Measurements from ENCODE around the gene EDN3.

The EDN3 gene

GRCh38 chr20:59308493-59309201, 8.2 kb downstream of the EDN3 start:
- DNase-seq (ENCODE audit: low read depth): no peak

GRCh38 chr20:59309218-59309617, 8.8 kb downstream of the EDN3 start:
- DNase-seq (ENCODE audit: low read depth): no peak

DNA sequence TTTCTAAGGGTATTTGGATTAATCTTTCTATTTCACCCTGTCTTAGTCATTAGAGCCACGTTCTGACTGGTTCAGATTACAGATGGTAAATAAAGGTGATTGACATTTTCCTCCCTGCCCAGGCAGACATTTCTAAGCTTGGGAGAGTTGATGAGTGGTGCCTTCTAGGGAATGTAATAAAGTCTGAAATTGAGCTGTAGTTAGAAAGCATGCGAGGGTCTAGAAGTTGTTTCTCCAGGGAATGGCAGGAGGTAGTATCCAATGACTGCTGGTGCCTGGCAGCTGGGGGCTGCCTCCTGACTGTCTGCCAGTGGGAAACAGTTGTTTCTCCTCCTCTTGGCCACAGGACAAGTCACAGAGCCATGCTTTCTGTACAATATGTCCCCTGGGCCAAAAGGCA, 14.6 kb downstream of the EDN3 start:
- no peak for DNase-seq (ENCODE audit: low read depth)

DNA sequence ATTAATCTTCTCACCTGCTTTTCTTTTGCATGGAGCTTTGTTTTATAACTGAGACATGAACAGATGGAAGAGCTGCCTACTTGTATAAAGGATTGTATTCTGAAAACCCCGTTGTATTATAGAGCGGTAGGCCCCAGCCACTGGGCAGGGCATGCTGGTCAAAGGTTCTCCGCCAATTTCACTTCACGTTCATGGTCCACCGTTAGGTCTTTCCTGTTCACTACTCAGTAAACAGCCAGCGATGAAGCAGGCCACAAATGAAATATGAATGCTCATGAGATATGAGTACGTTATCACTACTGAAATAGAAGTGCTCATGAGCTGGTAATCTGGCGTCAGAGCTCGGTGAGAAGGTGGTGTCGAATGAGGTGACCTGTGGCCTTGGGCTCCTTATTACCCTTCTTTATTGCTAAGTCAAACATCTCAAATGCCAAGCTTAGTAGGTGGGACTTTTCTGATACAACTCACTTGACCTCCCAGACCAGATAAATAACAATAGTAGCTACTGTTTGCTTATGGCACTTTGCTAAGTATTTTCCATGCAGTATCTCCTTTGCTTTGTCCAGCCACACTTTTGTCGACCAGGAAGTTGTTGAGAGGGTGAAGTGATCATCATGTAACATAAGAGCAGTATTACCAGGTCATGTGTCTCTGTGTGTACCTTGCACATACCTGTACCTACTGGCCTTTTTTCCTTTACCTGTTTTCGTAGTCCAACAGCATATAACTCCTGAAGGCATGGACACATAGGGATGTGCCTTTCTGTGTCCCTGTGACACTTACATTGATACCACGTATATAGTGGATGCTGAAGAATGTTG, 16.7 kb downstream of the EDN3 start:
- DNase-seq (ENCODE audit: low read depth): no peak

DNA sequence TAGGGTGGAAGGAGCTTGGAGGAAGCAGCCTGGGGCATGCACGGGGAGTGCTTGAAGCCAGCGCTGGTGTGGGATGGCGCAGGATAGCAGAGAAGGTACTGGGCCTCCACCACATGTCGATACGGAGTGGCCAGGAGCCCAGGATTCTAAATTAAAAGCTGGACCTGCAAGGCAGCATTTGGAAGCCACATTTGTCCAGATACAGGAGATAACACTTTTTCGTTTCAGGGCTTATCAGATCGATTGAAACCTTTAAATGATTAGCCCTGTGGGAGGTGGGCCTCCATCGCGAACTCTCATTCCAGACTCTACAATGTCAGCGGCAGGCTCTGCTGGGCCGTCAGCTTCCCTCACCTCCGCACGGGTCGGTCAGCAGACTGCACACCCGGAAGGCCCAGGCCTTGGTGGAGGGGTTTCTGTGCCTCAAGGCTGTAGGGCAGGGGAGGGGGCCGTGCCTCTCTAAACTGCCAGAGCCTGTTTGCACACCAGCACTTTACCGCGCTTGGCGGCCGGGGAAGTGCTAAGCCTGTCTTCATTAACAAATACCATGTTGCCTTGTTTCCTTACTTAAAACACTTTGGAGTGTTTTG, 17.9 kb downstream of the EDN3 start:
- no peak for DNase-seq (ENCODE audit: low read depth)

GRCh38 chr20:59318803-59319202, 18.4 kb downstream of the EDN3 start:
- no peak for DNase-seq (ENCODE audit: low read depth)

DNA sequence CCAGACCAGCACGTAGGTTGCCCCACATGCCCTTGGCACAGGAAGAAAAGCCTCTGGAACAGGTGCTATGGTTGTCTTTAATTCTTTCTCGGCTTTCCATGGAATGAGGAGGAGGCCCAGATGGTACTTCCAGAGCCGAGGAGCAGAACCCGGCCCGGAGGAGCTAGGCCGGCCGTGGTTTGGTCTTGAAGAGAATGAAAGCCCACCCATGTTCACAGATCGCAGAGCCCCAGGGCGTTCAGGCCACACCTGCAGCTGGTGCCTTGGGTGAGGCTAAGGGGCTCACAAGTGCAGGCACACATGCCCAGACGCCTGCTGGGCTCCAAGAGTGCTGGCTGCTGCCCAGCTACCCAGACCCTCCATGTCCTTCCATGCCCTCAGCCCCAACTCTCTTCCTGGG, 20.0 kb downstream of the EDN3 start:
- no peak for DNase-seq (ENCODE audit: low read depth)

GRCh38 chr20:59320854-59321647, 20.6 kb downstream of the EDN3 start:
- DNase-seq (ENCODE audit: low read depth): no peak

GRCh38 chr20:59322081-59322480, 21.7 kb downstream of the EDN3 start:
- DNase-seq (ENCODE audit: low read depth): no peak

DNA sequence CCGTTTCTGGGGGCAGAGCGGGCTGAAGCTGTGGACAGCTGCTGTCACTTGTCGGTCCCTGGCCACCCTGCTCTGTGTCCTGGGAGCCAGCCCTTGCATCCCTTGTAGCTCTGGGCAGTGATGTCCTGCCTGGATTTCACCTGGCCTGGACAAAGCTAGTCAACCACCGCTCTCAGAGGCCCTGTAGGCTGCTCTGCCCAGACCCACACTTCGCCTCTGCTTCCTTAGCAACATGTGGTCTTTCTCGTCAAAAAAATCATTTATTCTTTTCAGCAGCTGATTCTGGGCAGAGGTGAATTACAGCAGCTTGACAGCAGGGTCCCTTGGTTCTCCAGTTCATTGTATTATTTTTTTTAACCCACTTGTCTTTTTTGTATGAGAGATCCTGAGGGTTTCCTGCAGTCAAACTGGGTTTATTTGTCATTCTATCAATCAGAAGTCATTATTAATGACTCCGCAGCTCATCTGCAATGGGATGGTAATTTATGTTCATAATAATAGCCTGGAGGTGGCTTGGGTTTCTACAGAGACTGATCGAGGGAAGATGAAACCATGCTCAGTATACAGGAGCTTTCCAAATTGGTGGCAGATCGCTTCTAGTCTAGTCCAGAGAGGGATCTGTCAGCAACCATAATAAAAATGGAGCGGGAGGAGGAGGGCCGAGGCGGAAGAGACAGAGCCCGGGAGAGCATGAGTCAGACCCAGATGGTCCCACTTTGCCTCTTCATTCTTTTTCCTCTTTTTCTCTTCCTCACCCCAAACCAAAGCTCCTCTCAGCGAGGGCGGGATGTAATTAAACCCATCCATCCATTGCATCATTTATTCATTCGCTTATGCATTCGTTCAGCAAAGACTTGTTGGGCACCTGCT, 22.4 kb downstream of the EDN3 start:
- no peak for DNase-seq (ENCODE audit: low read depth)

GRCh38 chr20:59323731-59324130, 23.3 kb downstream of the EDN3 start:
- DNase-seq (ENCODE audit: low read depth): no peak

- no peak for DNase-seq (ENCODE audit: low read depth)
These were observed 24.2 kb downstream of the EDN3 start for GRCh38 chr20:59324521-59325141.

DNA sequence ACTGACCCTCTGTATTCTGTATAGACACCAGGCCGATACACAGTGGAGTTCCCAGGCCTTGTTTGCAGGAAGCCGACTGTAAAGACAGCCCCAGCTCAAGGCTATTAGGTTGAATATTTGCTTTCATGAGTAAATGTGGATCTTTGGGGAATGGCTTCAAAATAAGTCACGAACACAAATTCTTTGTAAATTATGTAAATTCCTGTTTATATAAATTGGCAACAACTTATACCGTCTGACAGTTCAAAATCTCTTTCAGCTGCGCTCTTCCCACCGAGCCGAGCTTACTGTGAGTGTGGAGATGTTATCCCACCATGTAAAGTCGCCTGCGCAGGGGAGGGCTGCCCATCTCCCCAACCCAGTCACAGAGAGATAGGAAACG, 24.7 kb downstream of the EDN3 start:
- no peak for DNase-seq (ENCODE audit: low read depth)

GRCh38 chr20:59326188-59326587, 25.8 kb downstream of the EDN3 start:
- DNase-seq (ENCODE audit: low read depth): no peak

DNA sequence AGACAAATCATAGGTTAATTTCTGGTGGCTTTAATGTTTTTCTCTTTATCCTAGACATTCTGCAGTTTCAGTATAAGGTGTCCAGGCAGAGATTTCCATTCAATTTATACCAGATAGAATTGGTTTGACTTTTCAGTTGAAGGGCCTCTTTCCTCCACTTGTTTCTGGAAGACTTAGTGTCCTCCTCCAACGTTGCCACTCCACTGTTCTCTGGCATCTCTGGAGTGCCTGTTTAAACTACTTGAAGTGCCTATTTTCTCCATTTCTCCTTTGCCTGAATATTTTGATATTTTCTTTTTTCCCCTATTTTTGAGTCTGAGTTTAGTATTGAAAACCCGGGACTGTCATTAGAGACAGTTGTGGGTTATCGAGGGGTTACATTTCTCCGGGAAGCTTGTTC, 27.7 kb downstream of the EDN3 start:
- DNase-seq (ENCODE audit: low read depth): no peak

GRCh38 chr20:59331721-59332329, 31.4 kb downstream of the EDN3 start:
- no peak for DNase-seq (ENCODE audit: low read depth)

DNA sequence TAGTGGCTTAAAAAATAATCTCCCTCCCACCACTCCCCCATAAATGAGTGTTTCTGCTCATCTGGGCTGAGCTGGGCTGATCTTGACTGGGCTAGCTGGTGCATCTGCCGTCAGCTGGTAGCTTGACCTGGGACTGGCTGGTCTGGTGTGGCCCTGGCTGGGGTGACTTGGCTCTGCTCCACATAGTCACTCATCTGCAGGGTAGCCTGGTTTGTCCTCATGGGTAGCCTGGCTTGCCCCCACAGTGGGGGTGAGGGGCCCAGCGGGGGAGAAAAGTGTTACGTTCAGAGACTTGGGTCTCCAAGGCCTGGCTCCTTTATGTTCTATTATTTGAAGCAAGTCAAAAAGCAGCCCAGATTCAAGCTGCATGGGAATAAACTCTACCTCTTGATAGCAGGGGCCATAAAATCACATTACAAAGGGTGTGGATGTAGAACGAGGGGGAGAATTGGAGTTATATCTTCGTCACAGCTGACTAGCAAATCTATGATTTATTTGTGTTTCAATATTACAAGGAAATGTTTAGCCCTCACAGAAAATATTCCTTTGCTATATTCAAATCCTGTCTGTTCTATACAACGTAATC, 32.9 kb downstream of the EDN3 start:
- DNase-seq (ENCODE audit: low read depth): no peak

GRCh38 chr20:59333951-59334350, 33.5 kb downstream of the EDN3 start:
- DNase-seq (ENCODE audit: low read depth): no peak

DNA sequence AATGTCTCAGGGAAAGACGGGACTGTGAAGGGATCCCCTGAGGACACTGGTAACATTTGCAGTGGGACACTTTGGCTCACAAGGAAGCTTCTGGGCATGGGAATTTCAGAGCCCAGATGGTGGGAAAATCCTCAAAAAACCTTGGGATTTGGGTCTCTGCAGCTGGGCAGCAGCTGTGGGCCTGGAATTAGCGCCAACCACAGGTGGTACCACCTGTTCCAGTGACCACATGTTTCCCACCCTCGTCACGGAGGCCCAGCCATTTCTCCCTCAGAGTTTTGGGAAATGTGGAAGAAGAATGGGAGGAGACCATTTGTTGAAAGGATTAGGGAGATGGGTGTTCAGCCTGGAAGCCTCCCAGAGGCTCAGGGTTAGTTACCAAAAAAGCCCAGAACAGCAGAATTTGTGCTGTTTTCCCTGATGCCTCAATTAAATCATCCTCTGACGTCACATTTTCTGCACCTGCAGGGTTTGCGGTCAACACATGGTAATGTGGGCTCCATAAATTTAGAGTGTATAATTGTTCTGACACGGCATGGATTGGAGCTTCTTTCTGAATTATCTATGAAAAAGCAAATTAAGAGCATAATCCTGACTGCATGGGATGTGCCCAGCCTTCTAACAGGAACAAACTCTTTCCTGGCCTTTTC, 34.4 kb downstream of the EDN3 start:
- no peak for DNase-seq (ENCODE audit: low read depth)

- no peak for DNase-seq (ENCODE audit: low read depth)
These were observed 35.0 kb downstream of the EDN3 start for GRCh38 chr20:59335377-59335776.
